ENCODE measurements around the gene FXYD2. TPM values are rescaled to one million over a fixed set of nuclear protein-coding genes. Genes with fewer than 3 reads are reported as not detected.

The FXYD2 gene
- total and polyA plus RNA-seq, 5 experiments from 2014 or later: 11.9 to 61.6 (median 14.4) TPM

GRCh38 chr11:117838901-117839300, 14.4 kb upstream of the FXYD2 start:
- POLR2A ChIA-PET: interaction anchor here (1.0 kb wide), 2 partner anchors 9 to 214 kb away, joined by 3 to 4 read pairs; no protein-coding TSS in a partner anchor
- H3K4me1 Mint-ChIP-seq: peaks cover 3 to 11% (median 7%) of the 10 kb centered on the region in 4 donors
- H3K36me3 Mint-ChIP-seq: no peaks in the 10 kb centered on the region
- ATAC-seq (no peak), DNase-seq (peak in 1 of 10 donors; percentile 6)
- H3K9me3 Mint-ChIP-seq: no peaks in the 10 kb centered on the region
- no peaks in the 10 kb centered on the region for H3K27me3 Mint-ChIP-seq
- H3K27ac Mint-ChIP-seq: peak overlapping the region in 1 of 10 donors; percentile 17
- no peak overlapping the region for H3K4me3 Mint-ChIP-seq

DNA sequence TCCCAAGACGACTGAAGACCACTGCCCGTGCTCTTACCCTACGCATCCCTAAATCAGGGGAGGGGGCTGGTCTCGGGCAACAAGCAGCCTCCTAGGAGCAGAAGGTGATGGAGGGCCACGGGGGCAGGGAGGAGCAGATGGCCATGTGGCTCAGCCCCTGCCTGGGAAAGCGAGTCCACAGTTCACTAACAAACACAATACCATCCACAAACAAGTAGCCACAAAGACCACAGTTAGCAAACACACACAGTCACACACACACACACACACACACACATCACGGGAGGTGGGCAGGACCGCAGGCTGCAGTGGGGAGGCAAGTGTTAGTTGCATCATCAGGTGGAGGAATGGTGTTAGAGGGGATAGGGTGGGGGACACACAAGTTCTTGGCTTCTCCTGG, 13.2 kb upstream of the FXYD2 start:
- H3K36me3 Mint-ChIP-seq: no peaks in the 10 kb centered on the region
- H3K9me3 Mint-ChIP-seq: no peaks in the 10 kb centered on the region
- POLR2A ChIA-PET: interaction anchor here (1.0 kb wide), 1 partner anchor 216 kb away, joined by 4 read pairs; no protein-coding TSS in a partner anchor
- peak overlapping the region in 3 of 10 donors; percentile 62 to 75 (median 70) for H3K27ac Mint-ChIP-seq
- no peaks in the 10 kb centered on the region for H3K27me3 Mint-ChIP-seq
- DNase-seq: no peak
- no peak for ATAC-seq
- H3K4me3 Mint-ChIP-seq: peak overlapping the region in 1 of 10 donors; percentile 48
- peaks cover 3 to 12% (median 3%) of the 10 kb centered on the region in 4 donors for H3K4me1 Mint-ChIP-seq

GRCh38 chr11:117837070-117837776, 12.7 kb upstream of the FXYD2 start:
- Mint-ChIP-seq H3K27ac (peak overlapping the region in 4 of 10 donors; percentile 9 to 75 (median 66)), H3K4me3 (no peak overlapping the region), H3K9me3 (no peaks in the 10 kb centered on the region), H3K27me3 (no peaks in the 10 kb centered on the region), H3K4me1 (peaks cover 4 to 17% (median 7%) of the 10 kb centered on the region in 4 donors), H3K36me3 (no peaks in the 10 kb centered on the region)
- ATAC-seq: no peak
- POLR2A ChIA-PET: no interaction called here
- no peak for DNase-seq

DNA sequence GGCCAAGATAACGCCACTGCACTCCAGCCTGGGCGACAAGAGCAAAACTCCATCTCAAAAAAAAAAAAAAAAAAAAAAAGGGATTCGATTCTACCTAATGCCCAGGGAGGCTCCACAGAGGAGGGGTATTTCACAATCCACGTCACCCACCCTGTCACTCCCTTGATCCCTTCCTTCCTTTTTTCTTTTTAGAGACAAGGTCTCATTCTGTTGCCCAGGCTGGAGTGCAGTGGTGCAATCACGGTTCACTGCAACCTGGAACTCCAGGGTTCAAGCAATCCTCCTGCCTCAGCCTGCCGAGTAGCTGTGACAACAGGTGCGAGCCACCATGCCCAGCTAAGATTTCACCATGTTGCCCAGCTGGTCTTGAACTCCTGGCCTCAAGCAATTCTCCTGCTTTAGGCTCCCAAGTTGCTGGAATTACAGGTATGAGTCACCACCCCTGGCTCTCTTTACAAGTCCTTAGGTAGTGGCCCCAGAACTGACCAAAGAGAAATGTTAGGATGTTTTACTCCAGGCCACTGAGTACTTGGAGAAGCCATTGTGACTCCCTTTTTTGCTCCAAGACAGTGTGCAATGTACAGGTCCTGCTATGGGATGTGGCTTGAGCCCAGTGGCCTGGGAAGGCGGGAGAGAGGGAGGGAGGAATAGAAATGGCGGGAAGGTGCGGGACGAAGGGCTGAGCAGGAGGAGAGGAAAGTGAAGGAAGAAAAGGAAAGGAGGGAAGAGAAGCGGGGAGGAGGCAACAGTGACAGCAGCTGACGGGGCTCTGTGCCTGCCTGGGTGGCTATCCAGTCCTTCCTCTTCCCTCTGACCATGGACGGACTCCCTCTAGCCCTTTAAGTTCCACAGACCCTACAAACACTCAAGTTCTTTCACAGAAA, 11.8 kb upstream of the FXYD2 start:
- Mint-ChIP-seq H3K4me3 (no peak overlapping the region), H3K36me3 (no peaks in the 10 kb centered on the region), H3K4me1 (peaks cover 7 to 21% (median 10%) of the 10 kb centered on the region in 4 donors), H3K9me3 (no peaks in the 10 kb centered on the region), H3K27me3 (no peaks in the 10 kb centered on the region), H3K27ac (no peak overlapping the region)
- no peak for ATAC-seq
- DNase-seq: no peak
- POLR2A ChIA-PET: interaction anchor here (0.7 to 1.5 kb wide), 2 partner anchors 13 to 414 kb away, joined by 5 to 8 read pairs; no protein-coding TSS in a partner anchor

DNA sequence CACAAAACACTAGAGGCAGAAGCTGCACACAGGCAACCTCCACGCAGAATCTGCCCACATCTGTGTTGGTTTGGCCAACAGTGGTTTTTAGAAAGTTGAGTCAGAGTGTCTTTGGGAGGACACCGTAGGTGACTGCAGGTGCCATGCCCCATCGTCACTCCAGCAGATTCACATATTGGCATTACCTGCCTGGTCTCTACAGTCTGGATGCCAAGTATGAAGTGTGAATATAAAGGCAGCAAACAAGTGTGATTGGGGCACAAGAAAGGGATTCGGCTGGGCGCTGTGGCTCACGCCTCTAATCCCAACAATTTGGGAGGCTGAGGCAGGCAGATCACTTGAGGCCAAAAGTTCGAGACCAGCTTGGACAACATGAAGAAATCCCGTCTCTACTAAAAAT, 11.0 kb upstream of the FXYD2 start:
- Mint-ChIP-seq H3K9me3 (no peaks in the 10 kb centered on the region), H3K27ac (no peak overlapping the region), H3K4me1 (peaks cover 14 to 28% (median 17%) of the 10 kb centered on the region in 4 donors), H3K4me3 (no peak overlapping the region), H3K36me3 (no peaks in the 10 kb centered on the region), H3K27me3 (no peaks in the 10 kb centered on the region)
- no peak for ATAC-seq
- no peak for DNase-seq
- POLR2A ChIA-PET: interaction anchor here (0.7 to 1.5 kb wide), 2 partner anchors 12 to 413 kb away, joined by 5 to 8 read pairs; no protein-coding TSS in a partner anchor

DNA sequence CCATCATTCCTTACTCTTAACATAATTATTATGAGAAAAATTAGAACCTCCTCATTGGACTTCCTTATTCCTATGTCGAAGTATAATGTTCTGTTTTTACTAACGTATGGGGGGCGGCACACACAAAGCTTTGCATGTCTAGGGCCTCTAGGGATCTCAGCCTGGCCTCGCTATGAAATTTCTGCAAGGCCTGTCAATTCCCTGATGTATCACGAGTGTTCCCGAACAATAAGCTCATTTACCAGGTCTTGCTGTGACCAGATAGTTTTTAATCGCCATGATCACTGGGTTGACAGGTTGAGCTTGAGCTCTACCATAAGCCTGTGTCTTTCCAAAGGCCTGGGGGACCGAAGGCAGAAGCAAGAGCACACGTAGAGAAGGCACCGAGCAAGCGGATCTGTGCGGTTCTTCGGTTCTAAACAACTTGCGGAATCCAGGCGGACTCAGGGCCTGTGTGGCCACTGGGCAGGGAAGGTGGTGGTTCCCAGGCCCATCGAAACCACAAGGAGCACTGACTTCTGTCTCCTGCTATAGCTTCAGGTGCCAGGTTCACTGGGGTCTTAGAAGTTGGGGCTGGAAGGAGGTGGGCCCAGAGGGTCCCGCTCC, 10.4 kb upstream of the FXYD2 start:
- peaks cover 21 to 35% (median 23%) of the 10 kb centered on the region in 4 donors for H3K4me1 Mint-ChIP-seq
- no peak for DNase-seq
- POLR2A ChIA-PET: interaction anchor here (1.5 kb wide), 1 partner anchor 12 kb away, joined by 8 read pairs; no protein-coding TSS in a partner anchor
- H3K4me3 Mint-ChIP-seq: no peak overlapping the region
- no peak for ATAC-seq
- H3K9me3 Mint-ChIP-seq: no peaks in the 10 kb centered on the region
- no peaks in the 10 kb centered on the region for H3K27me3 Mint-ChIP-seq
- H3K27ac Mint-ChIP-seq: peak overlapping the region in 1 of 10 donors; percentile 83
- no peaks in the 10 kb centered on the region for H3K36me3 Mint-ChIP-seq

- Mint-ChIP-seq H3K27ac (peak overlapping the region in 5 of 10 donors; percentile 26 to 83 (median 51)), H3K9me3 (no peaks in the 10 kb centered on the region), H3K4me3 (no peak overlapping the region), H3K4me1 (peaks cover 22 to 42% (median 29%) of the 10 kb centered on the region in 4 donors), H3K27me3 (no peaks in the 10 kb centered on the region), H3K36me3 (no peaks in the 10 kb centered on the region)
- ATAC-seq (no peak), DNase-seq (no peak)
- POLR2A ChIA-PET: interaction anchor here (1.5 kb wide), 1 partner anchor 11 kb away, joined by 8 read pairs; no protein-coding TSS in a partner anchor
Observed at GRCh38 chr11:117834068-117834810, 9.7 kb upstream of the FXYD2 start.

GRCh38 chr11:117833401-117833891, 8.9 kb upstream of the FXYD2 start:
- Mint-ChIP-seq H3K4me1 (peaks cover 24 to 49% (median 36%) of the 10 kb centered on the region in 4 donors), H3K4me3 (no peak overlapping the region), H3K9me3 (no peaks in the 10 kb centered on the region), H3K27ac (peak overlapping the region in 5 of 10 donors; percentile 3 to 83 (median 51)), H3K36me3 (no peaks in the 10 kb centered on the region), H3K27me3 (no peaks in the 10 kb centered on the region)
- no peak for ATAC-seq
- POLR2A ChIA-PET: interaction anchor here (2.5 kb wide), 1 partner anchor 9 kb away, joined by 13 read pairs; the partner anchor contains the start of gene FXYD2
- no peak for DNase-seq

DNA sequence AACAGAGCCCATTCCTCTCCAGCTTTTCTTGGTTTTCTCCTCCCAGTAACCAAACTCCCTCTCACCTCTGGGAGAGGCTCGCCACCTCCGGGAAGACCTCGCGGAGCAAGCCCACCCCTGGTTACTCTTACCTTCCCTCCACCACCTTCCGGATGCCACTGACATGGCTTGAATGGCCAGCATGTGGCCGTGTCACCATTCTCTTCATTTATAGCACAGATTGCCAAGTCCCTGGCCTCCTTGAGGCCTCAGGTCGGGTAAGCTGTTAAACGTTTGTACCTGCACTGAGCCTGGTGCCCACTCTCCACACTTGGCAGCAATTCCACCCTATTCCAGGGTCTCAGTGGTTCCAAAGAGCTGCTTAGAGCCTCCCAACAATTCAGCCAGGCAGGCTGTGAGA, 8.0 kb upstream of the FXYD2 start:
- peak overlapping the region in 7 of 10 donors; percentile 27 to 82 (median 57) for H3K27ac Mint-ChIP-seq
- no peak for DNase-seq

DNA sequence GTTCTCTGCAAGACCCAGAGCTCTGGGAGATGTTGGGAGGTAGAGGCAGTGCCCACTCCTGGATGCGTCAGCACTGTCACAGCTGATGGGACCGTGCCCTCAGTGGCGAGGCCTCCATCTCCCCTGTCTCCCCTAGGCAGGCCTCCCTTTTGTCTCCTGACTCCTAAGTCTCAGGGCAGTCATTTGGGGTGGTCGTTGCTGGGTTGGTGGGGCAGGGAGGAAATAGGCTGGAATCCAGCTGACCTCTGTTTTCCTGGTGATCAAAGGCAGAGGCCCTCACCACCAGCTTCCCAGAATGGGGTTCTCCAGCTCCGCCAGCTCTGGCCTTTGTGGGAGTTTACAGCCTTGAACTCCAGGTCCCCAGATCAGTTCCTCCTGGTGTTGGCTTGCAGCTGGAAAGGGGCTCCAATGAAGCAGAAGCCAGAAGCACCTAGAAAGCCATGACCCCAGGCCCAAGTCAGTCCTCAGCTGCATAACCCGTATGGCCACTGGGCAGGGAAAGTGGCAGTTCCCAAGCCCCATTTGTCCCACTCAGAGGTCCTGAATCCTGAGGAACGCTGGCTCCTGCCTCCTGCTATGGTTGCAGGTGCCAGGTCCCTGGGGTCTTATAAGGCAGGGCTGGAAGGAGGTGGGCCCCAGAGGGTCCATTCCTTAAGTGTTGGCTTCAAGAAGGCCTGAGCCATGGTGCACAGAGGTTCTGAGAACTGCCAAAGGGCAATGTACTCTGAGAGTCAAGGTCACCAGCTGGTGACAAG, 7.3 kb upstream of the FXYD2 start:
- H3K4me1 Mint-ChIP-seq: peaks cover 27 to 55% (median 50%) of the 10 kb centered on the region in 4 donors

More for the DNA sequence above, 8.0 kb upstream of the FXYD2 start:
- ATAC-seq: no peak
- H3K36me3 Mint-ChIP-seq: no peaks in the 10 kb centered on the region
- H3K4me1 Mint-ChIP-seq: peaks cover 25 to 55% (median 44%) of the 10 kb centered on the region in 4 donors
- H3K4me3 Mint-ChIP-seq: no peak overlapping the region
- H3K27me3 Mint-ChIP-seq: no peaks in the 10 kb centered on the region
- POLR2A ChIA-PET: interaction anchor here (2.5 kb wide), 1 partner anchor 8 kb away, joined by 13 read pairs; the partner anchor contains the start of gene FXYD2
- no peaks in the 10 kb centered on the region for H3K9me3 Mint-ChIP-seq

More for the DNA sequence above, 7.3 kb upstream of the FXYD2 start:
- Mint-ChIP-seq H3K4me3 (peak overlapping the region in 1 of 10 donors; percentile 13), H3K27me3 (no peaks in the 10 kb centered on the region), H3K36me3 (no peaks in the 10 kb centered on the region), H3K9me3 (no peaks in the 10 kb centered on the region), H3K27ac (peak overlapping the region in 7 of 10 donors; percentile 27 to 91 (median 59))
- POLR2A ChIA-PET: interaction anchor here (0.7 to 2.5 kb wide), 2 partner anchors 8 to 208 kb away, joined by 4 to 13 read pairs; partner anchors contain the start of gene FXYD2
- DNase-seq (no peak), ATAC-seq (no peak)
